ENCODE data around the gene MUC6. TPM values are rescaled to one million over a fixed set of nuclear protein-coding genes. Genes with fewer than 3 reads are reported as not detected.
A peak's percentile ranks its signal among the peaks of the same experiment; 100 is the strongest.

Gene MUC6
- total and polyA plus RNA-seq, 10 donors = 0.02 to 0.76 (median 0.22) TPM; not detected in 3

GRCh38 chr11:1005928-1006327 is 30.6 kb downstream of the MUC6 start:
- no peak overlapping the region for H3K4me3 ChIP-seq
- DNase-seq = no peak
- intact Hi-C loops (cut with DNase I; ENCODE audit: low total_unique reads) = no loop called here
- TF ChIP-seq CTCF (IDR thresholded peaks at IDR 0.05 in 8 of 11, conservative IDR thresholded peaks at IDR 0.05 in 3 of 11) (no peak), POLR2A (IDR thresholded peaks at IDR 0.05) (no peak), POLR2AphosphoS5 (IDR thresholded peaks at IDR 0.05) (peak in 2 of 3 donors; percentile 18 to 64)
- no peaks in the 10 kb centered on the region for H3K9me3 ChIP-seq
- H3K27me3 ChIP-seq (replicated peaks in 1 of 7) = no peaks in the 10 kb centered on the region
- no peak overlapping the region for H3K27ac ChIP-seq
- WGBS, 5 donors = 84 to 94% (median 91%) methylated on average over 16 to 21 of the region's 21 CpGs
- peaks cover 0 to 28% (median 12%) of the 10 kb centered on the region in 6 donors for H3K4me1 ChIP-seq
- peaks cover 0 to 100% (median 94%) of the 10 kb centered on the region in 6 donors for H3K36me3 ChIP-seq

GRCh38 chr11:1003159-1003558 is 33.4 kb downstream of the MUC6 start:
- no peaks in the 10 kb centered on the region for H3K9me3 ChIP-seq
- 85 to 94% (median 91%) methylated on average over 16 to 20 of the region's 20 CpGs for WGBS, 5 donors
- H3K4me3 ChIP-seq = no peak overlapping the region
- H3K27ac ChIP-seq = no peak overlapping the region
- no peaks in the 10 kb centered on the region for H3K27me3 ChIP-seq (replicated peaks in 1 of 7)
- intact Hi-C loops (cut with DNase I; ENCODE audit: low total_unique reads) = no loop called here
- H3K4me1 ChIP-seq = peaks cover 0 to 19% (median 7%) of the 10 kb centered on the region in 6 donors
- no peak for TF ChIP-seq POLR2A (IDR thresholded peaks at IDR 0.05)
- TF ChIP-seq POLR2AphosphoS5 (IDR thresholded peaks at IDR 0.05) = peak in 2 of 3 donors; percentile 42 to 55
- H3K36me3 ChIP-seq = peaks cover 0 to 100% (median 81%) of the 10 kb centered on the region in 6 donors
- DNase-seq = no peak

- peaks cover 0 to 19% (median 7%) of the 10 kb centered on the region in 6 donors for H3K4me1 ChIP-seq
- H3K4me3 ChIP-seq = no peak overlapping the region
- 78 to 92% (median 87%) methylated on average over 3 to 20 of the region's 20 CpGs for WGBS, 5 donors
- intact Hi-C loops (cut with DNase I; ENCODE audit: low total_unique reads) = no loop called here
- peaks cover 0 to 100% (median 78%) of the 10 kb centered on the region in 6 donors for H3K36me3 ChIP-seq
- no peaks in the 10 kb centered on the region for H3K27me3 ChIP-seq (replicated peaks in 1 of 7)
- H3K9me3 ChIP-seq = no peaks in the 10 kb centered on the region
- no peak for TF ChIP-seq POLR2A (IDR thresholded peaks at IDR 0.05)
- TF ChIP-seq POLR2AphosphoS5 (IDR thresholded peaks at IDR 0.05) = peak; percentile 19 to 55 (median 21)
- peak overlapping the region in 1 of 8 donors; percentile 11 for H3K27ac ChIP-seq
- DNase-seq = no peak
Measured at GRCh38 chr11:1002406-1002984, 34.0 kb downstream of the MUC6 start.

GRCh38 chr11:1001617-1002405 is 34.7 kb downstream of the MUC6 start:
- DNase-seq = no peak
- TF ChIP-seq POLR2AphosphoS5 (IDR thresholded peaks at IDR 0.05) = peak in 2 of 3 donors; percentile 10 to 45
- no peak for TF ChIP-seq POLR2A (IDR thresholded peaks at IDR 0.05)
- no peak for TF ChIP-seq CTCF (IDR thresholded peaks at IDR 0.05 in 8 of 11, conservative IDR thresholded peaks at IDR 0.05 in 3 of 11)
- WGBS, 5 donors = 82 to 93% (median 91%) methylated on average over 16 to 32 of the region's 32 CpGs
- Histone ChIP-seq H3K9me3 (no peaks in the 10 kb centered on the region), H3K36me3 (peaks cover 0 to 100% (median 74%) of the 10 kb centered on the region in 6 donors), H3K4me3 (no peak overlapping the region), H3K4me1 (peaks cover 0 to 19% (median 7%) of the 10 kb centered on the region in 6 donors), H3K27me3 (replicated peaks in 1 of 7) (no peaks in the 10 kb centered on the region), H3K27ac (peak overlapping the region in 1 of 8 donors; percentile 11)
- intact Hi-C loops (cut with DNase I; ENCODE audit: low total_unique reads) = no loop called here
